Bronchial smooth muscle cell (primary cell): ENCODE measurements around the gene CREM. TPM values are rescaled to one million over a fixed set of nuclear protein-coding genes. Genes with fewer than 3 reads are reported as not detected.

Source experiments
- total RNA-seq: library from RNA; depleted of rRNA; stranded (reverse); fragments of >200 nt; gene quantifications from 2 replicates; pipeline ENCODE4 v1.2.1, GENCODE V29; 2014

CREM gene
- total RNA-seq, result 24.5 and 27.6 TPM in 2 replicates

GRCh38 chr10:35126530-35127288 lies at the start of gene CREM:
Gene CREM (plus strand): TSS chr10:35126846. CDS start chr10:35137836, 10,990 bp downstream.

DNA sequence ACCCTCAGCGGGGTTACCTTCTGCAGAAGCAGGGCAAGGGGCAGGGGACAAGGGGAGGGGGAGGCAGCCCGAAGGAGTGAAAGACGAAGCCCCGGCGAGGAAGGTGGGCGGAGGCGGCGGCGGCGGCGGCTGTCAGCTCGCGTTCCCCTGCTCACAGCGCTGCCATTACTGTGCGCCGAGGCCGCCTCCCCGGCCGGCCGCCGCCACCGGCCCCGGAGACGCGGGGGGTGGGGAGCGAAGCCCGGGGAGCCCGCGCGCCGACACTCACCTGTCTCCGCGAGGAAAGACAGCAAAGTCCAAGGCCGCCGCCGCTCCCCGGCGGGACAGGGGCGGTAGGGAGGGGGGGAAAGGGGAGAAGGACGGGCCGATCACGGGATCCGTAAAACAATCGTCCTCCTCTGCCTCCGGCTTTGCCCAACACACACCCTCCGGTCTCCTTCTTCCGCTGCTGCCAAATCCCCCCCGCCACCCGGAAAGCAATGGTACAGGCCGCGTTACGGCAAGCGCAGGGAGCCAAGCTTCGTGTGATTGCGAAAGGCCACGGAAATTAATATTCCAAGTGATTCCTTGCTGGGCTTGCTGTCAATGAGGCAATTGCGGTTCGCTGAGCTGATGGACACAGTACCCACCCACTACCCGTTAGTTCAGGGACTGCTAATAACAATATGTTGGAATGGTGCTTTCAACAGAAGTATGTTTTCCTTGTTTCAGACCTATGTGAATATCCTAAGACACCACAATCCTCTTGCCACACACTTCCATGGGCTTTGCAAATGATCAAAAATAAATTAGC lies 36.3 kb upstream of the CREM start, which contains the start of gene CUL2:
Gene CUL2, minus strand, starts transcription at position 180 of the 793 bp plus-strand sequence. CDS start 19,024 bp downstream, outside the sequence.

Other genes starting within 250 kb of the CREM start
- gene CUL2, start 36.5 kb upstream of the CREM start, total RNA-seq, result 18.5 and 19.9 TPM in 2 replicates
- 35.6 and 90.5 TPM in 2 replicates for gene CCNY, start 209.7 kb downstream of the CREM start, total RNA-seq